Activated CD4-positive, CD25-positive, alpha-beta regulatory T cell treated with anti-CD3 and anti-CD28 coated beads, Interleukin-2, amount 50 U/mL, for 16 hours (primary cell): ENCODE results near the gene HOTAIR.

ENCODE experiments used
- DNase-seq: peaks from one replicate; pipeline ENCODE4 v3.0.0-alpha.2; 2020; ENCODE audit warnings: low read depth, low spot score

Gene HOTAIR

GRCh38 chr12:53929527-53929926, 45.2 kb downstream of the HOTAIR start:
- DNase-seq, result no peak

- DNase-seq, result no peak
Measured at GRCh38 chr12:53928054-53928835, 46.5 kb downstream of the HOTAIR start.

- no peak for DNase-seq
Measured at GRCh38 chr12:53927220-53928029, 47.3 kb downstream of the HOTAIR start.

GRCh38 chr12:53924521-53925405, 50.0 kb downstream of the HOTAIR start:
- no peak for DNase-seq

- DNase-seq, result no peak
Measured at GRCh38 chr12:53916788-53917655, 57.7 kb downstream of the HOTAIR start.
